IMR-90 (cell line): ENCODE measurements around the gene FAM237A. TPM values are rescaled to one million over a fixed set of nuclear protein-coding genes. Genes with fewer than 3 reads are reported as not detected.

Experiments used
- ATAC-seq: fragments of 200-7000 bp; cut with Tn5 transposase; 2 replicates; pipeline ENCODE4 v1.9.1; 2020; ENCODE audit warnings: low read depth, mild to moderate bottlenecking, moderate library complexity
- BruUV-seq: library from RNA; stranded (reverse); fragments of 400-500 nt; replicated peaks from 2 replicates; lab custom pipeline; 2021; lab: Mats Ljungman, UMichigan
- CTCF ChIA-PET: fragments of 300-600 bp; formaldehyde crosslinking; extraction: SDS; loops from one replicate; lab custom pipeline; 2021; ENCODE audit warnings: antibody characterized with exemption; lab: Yijun Ruan, JAX
- POLR2A ChIA-PET: fragments of 300-600 bp; sonication (Branson Sonifier 250); formaldehyde crosslinking; loops from one replicate; lab custom pipeline; 2022; ENCODE audit warnings: antibody characterized with exemption; ENCODE audit not compliant: unreplicated experiment; lab: Charles Lee
- DNase-seq: peaks from one replicate; pipeline ENCODE4 v3.0.0; 2013
- H2AFZ ChIP-seq: replicated peaks from 2 replicates; pipeline ENCODE3; 2013; ENCODE audit warnings: low read length, mild to moderate bottlenecking; ENCODE audit not compliant: poor library complexity
- H2AK5ac ChIP-seq: 2 replicates; pipeline ENCODE4 v1.6.1; 2013; ENCODE audit warnings: low read depth, low read length, inconsistent platforms
- H2AK9ac ChIP-seq: replicated peaks from 2 replicates; pipeline ENCODE3; 2013; ENCODE audit warnings: mild to moderate bottlenecking, low read depth, low read length, moderate library complexity; ENCODE audit not compliant: poor library complexity
- H2BK120ac ChIP-seq: 2 replicates; pipeline ENCODE4 v1.6.1; 2013; ENCODE audit warnings: low read depth, low read length, inconsistent platforms
- H2BK15ac ChIP-seq: 3 replicates; pipeline ENCODE4 v1.6.1; 2013; ENCODE audit warnings: low read depth, low read length, inconsistent platforms
- H2BK20ac ChIP-seq: 2 replicates; pipeline ENCODE4 v1.6.1; 2013; ENCODE audit warnings: low read depth, mild to moderate bottlenecking, inconsistent platforms, low read length, moderate library complexity
- H2BK5ac ChIP-seq: 2 replicates; pipeline ENCODE4 v1.6.1; 2013; ENCODE audit warnings: mild to moderate bottlenecking, low read depth, low read length, inconsistent platforms; ENCODE audit not compliant: poor library complexity, severe bottlenecking
- H3K14ac ChIP-seq: replicated peaks from 2 replicates; pipeline ENCODE4 v1.6.1; 2013; ENCODE audit warnings: low read depth, low read length, inconsistent platforms
- H3K18ac ChIP-seq: 2 replicates; pipeline ENCODE4 v1.6.1; 2013; ENCODE audit warnings: low read depth, low read length, control low read depth
- H3K23ac ChIP-seq: 2 replicates; pipeline ENCODE4 v1.6.1; 2013; ENCODE audit warnings: low read depth, low read length, inconsistent platforms
- H3K27ac ChIP-seq: 2 replicates; pipeline ENCODE4 v1.5.1; 2013; ENCODE audit warnings: mild to moderate bottlenecking, control low read depth, low read length; ENCODE audit not compliant: insufficient read depth
- H3K27me3 ChIP-seq: 2 replicates; pipeline ENCODE4 v1.6.1; 2013; ENCODE audit warnings: low read length; ENCODE audit not compliant: control insufficient read depth, insufficient read depth
- H3K36me3 ChIP-seq: 2 replicates; pipeline ENCODE4 v1.6.1; 2013; ENCODE audit warnings: low read length, mixed read lengths; ENCODE audit not compliant: control insufficient read depth, insufficient read depth
- H3K4ac ChIP-seq: 2 replicates; pipeline ENCODE4 v1.6.1; 2013; ENCODE audit warnings: low read depth, low read length, inconsistent platforms
- H3K4me1 ChIP-seq: 2 replicates; pipeline ENCODE4 v1.6.1; 2013; ENCODE audit warnings: low read length, mixed read lengths; ENCODE audit not compliant: control insufficient read depth, insufficient read depth
- H3K4me2 ChIP-seq: 2 replicates; pipeline ENCODE4 v1.6.1; 2013; ENCODE audit warnings: low read depth, mild to moderate bottlenecking, control low read depth, low read length, moderate library complexity
- H3K4me3 ChIP-seq: 2 replicates; pipeline ENCODE4 v1.5.1; 2013; ENCODE audit warnings: low read depth, mild to moderate bottlenecking, control low read depth, low read length, moderate library complexity; ENCODE audit not compliant: insufficient read depth
- H3K56ac ChIP-seq: 2 replicates; pipeline ENCODE4 v1.6.1; 2013; ENCODE audit warnings: low read length, inconsistent platforms; ENCODE audit not compliant: insufficient read depth; ENCODE audit errors: extremely low read depth
- H3K79me1 ChIP-seq, 2 experiments: 2 replicates each; pipeline ENCODE4 v1.6.1; 2013; ENCODE audit warnings: low read length in 2 of 2, inconsistent platforms in 1 of 2, low read depth in 1 of 2
- H3K9ac ChIP-seq: 2 replicates; pipeline ENCODE4 v1.6.1; 2013; ENCODE audit warnings: low read depth, low read length, control low read depth
- H3K9me1 ChIP-seq: 2 replicates; pipeline ENCODE4 v1.6.1; 2013; ENCODE audit warnings: low read length, inconsistent platforms; ENCODE audit not compliant: insufficient read depth
- H3K9me3 ChIP-seq: 2 replicates; pipeline ENCODE4 v1.6.1; 2013; ENCODE audit warnings: low read length; ENCODE audit not compliant: control insufficient read depth, insufficient read depth
- H4K20me1 ChIP-seq: 2 replicates; pipeline ENCODE4 v1.6.1; 2013; ENCODE audit warnings: low read length, inconsistent platforms; ENCODE audit not compliant: insufficient read depth
- H4K5ac ChIP-seq: 2 replicates; pipeline ENCODE4 v1.6.1; 2013; ENCODE audit warnings: mild to moderate bottlenecking, low read depth, low read length, control low read depth
- H4K8ac ChIP-seq, 2 experiments: 2 replicates each; pipeline ENCODE4 v1.6.1; 2013; ENCODE audit warnings: low read depth in 2 of 2, low read length in 2 of 2, control low read depth in 1 of 2, inconsistent platforms in 1 of 2
- H4K91ac ChIP-seq: 2 replicates; pipeline ENCODE4 v1.6.1; 2013; ENCODE audit warnings: low read depth, low read length, inconsistent platforms; ENCODE audit not compliant: insufficient read depth
- CHD1 ChIP-seq: IDR thresholded peaks from 2 replicates; pipeline ENCODE4 v1.6.1; 2012; ENCODE audit warnings: low read depth, low read length, improper control_type of control experiment
- MAFK ChIP-seq: IDR thresholded peaks from 2 replicates; pipeline ENCODE4 v1.6.1; 2012; ENCODE audit warnings: low read depth, low read length, improper control_type of control experiment
- MAZ ChIP-seq: IDR thresholded peaks from 2 replicates; pipeline ENCODE4 v1.6.1; 2012; ENCODE audit warnings: low read depth, mild to moderate bottlenecking, low read length, improper control_type of control experiment, moderate library complexity, borderline replicate concordance
- NFE2L2 ChIP-seq: fragments of 150-350 bp; IDR thresholded peaks from 2 replicates; pipeline ENCODE4 v1.6.1; 2016; ENCODE audit warnings: low read depth, mild to moderate bottlenecking, low read length
- RAD21 ChIP-seq: IDR thresholded peaks from 2 replicates; pipeline ENCODE4 v1.6.1; 2012; ENCODE audit warnings: low read length, improper control_type of control experiment
- RCOR1 ChIP-seq: IDR thresholded peaks from 2 replicates; pipeline ENCODE4 v1.6.1; 2012; ENCODE audit warnings: mild to moderate bottlenecking, low read length, improper control_type of control experiment; ENCODE audit not compliant: insufficient replicate concordance
- USF2 ChIP-seq: fragments of 150-350 bp; IDR thresholded peaks from 2 replicates; pipeline ENCODE4 v1.6.1; 2017; ENCODE audit warnings: mild to moderate bottlenecking, antibody characterized with exemption, low read length, low read depth
- WGBS, 2 experiments: methylation state at CpG; one replicate each; pipeline versions ENCODE4 v1.1.5 to v1.1.7; 2013; ENCODE audit warnings: missing lambda C conversion rate in 2 of 2; ENCODE audit not compliant: insufficient read length in 1 of 2; ENCODE audit errors: extremely low coverage in 2 of 2; 5-methylcytosine and 5-hydroxymethylcytosine counted together
- dilution Hi-C: fragments of 300-500 bp; cut with HindIII; formaldehyde crosslinking; loops from one replicate; pipeline ENCODE4 v1.14.3; 2018; ENCODE audit warnings: low sequenced_read_pairs; ENCODE audit not compliant: unreplicated experiment
- in situ Hi-C: fragments of 300-500 bp; cut with MboI; formaldehyde crosslinking; loops from 3 replicates; pipeline ENCODE4 v1.14.3; 2019; ENCODE audit warnings: low sequenced_read_pairs, inconsistent platforms, mixed read lengths
- intact Hi-C: fragments of 100-400 bp; cut with micrococcal nuclease; formaldehyde crosslinking; loops from 2 replicates; pipeline ENCODE4 v1.10.0; 2022
- polyA plus RNA-seq, 3 experiments: library from polyadenylated mRNA; depleted of rRNA; stranded (reverse); fragments of >200 nt; gene quantifications; 2 replicates each; pipeline ENCODE4 v1.2.3, GENCODE V29; 2012; ENCODE audit warnings: low replicate concordance in 1 of 3
- total RNA-seq: library from RNA; depleted of rRNA; stranded (reverse); fragments of >200 nt; gene quantifications from 2 replicates; pipeline ENCODE4 v1.2.3, GENCODE V29; 2012
- TF ChIP-seq, protein P1 (sequence below): fragments of 150-350 bp; IDR thresholded peaks from 2 replicates; pipeline ENCODE4 v1.6.1; 2016; ENCODE audit warnings: low read depth, mild to moderate bottlenecking, low read length, moderate library complexity, borderline replicate concordance

FAM237A gene
- total and polyA plus RNA-seq, 2 of the 4 experiments (the other 2 are of a cell fraction): not detected

- H4K8ac ChIP-seq: no peak overlapping the region
- H3K23ac ChIP-seq: no peak overlapping the region
- H3K79me1 ChIP-seq: no peaks in the 10 kb centered on the region
- no peak overlapping the region for H2AK9ac ChIP-seq
- no peak overlapping the region for H2AFZ ChIP-seq
- H2BK120ac ChIP-seq: no peak overlapping the region
- BruUV-seq: no TSS peak
- POLR2A ChIA-PET: no interaction called here
- no peak overlapping the region for H2AK5ac ChIP-seq
- no peaks in the 10 kb centered on the region for H3K9me1 ChIP-seq
- no peaks in the 10 kb centered on the region for H3K9me3 ChIP-seq
- no peak overlapping the region for H3K4me3 ChIP-seq
- intact Hi-C loops (loop anchor here (10.0 kb wide), 1 partner anchor 256 kb away; no protein-coding TSS in a partner anchor), dilution Hi-C loops (no loop called here), in situ Hi-C loops (no loop called here)
- H3K4me1 ChIP-seq: no peaks in the 10 kb centered on the region
- no peak overlapping the region for H2BK15ac ChIP-seq
- H4K5ac ChIP-seq: no peak overlapping the region
- H3K4ac ChIP-seq: no peak overlapping the region
- no peak overlapping the region for H3K27ac ChIP-seq
- no peak overlapping the region for H3K4me2 ChIP-seq
- no peak for ATAC-seq
- DNase-seq: no peak
- WGBS, 2 experiments: no CpG with 5 or more reads among the region's 1 CpG
- H2BK20ac ChIP-seq: no peak overlapping the region
- H4K20me1 ChIP-seq: no peaks in the 10 kb centered on the region
- H2BK5ac ChIP-seq: no peak overlapping the region
- no peaks in the 10 kb centered on the region for H3K36me3 ChIP-seq
- peaks cover 2% of the 10 kb centered on the region for H3K27me3 ChIP-seq
- H3K18ac ChIP-seq: no peak overlapping the region
- no peak overlapping the region for H3K9ac ChIP-seq
- no peak overlapping the region for H4K91ac ChIP-seq
- no peak overlapping the region for H3K56ac ChIP-seq
- CTCF ChIA-PET: no interaction called here
- H3K14ac ChIP-seq: no peak overlapping the region
- TF ChIP-seq CHD1 (no peak), RAD21 (no peak), NFE2L2 (no peak), MAFK (no peak), USF2 (no peak), RCOR1 (no peak), MAZ (no peak)
- TF ChIP-seq, protein P1, sequence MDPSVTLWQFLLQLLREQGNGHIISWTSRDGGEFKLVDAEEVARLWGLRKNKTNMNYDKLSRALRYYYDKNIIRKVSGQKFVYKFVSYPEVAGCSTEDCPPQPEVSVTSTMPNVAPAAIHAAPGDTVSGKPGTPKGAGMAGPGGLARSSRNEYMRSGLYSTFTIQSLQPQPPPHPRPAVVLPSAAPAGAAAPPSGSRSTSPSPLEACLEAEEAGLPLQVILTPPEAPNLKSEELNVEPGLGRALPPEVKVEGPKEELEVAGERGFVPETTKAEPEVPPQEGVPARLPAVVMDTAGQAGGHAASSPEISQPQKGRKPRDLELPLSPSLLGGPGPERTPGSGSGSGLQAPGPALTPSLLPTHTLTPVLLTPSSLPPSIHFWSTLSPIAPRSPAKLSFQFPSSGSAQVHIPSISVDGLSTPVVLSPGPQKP: no peak
These were observed 46.7 kb downstream of the FAM237A start for GRCh38 chr2:206688990-206689389.
